ENCODE measurements around the gene EPHB2. TPM values are rescaled to one million over a fixed set of nuclear protein-coding genes. Genes with fewer than 3 reads are reported as not detected.
"Not testable (repeated sequence)": the region's sequence is repeated elsewhere in the genome, so short reads cannot be mapped to it uniquely, and the experiment has no call there.

EPHB2 gene
- total and polyA plus RNA-seq, 12 donors, result 0.15 to 5.0 (median 0.85) TPM

GRCh38 chr1:22831729-22832413 is 121.2 kb downstream of the EPHB2 start:
- ATAC-seq (peak in 1 of 8 donors; percentile 48), DNase-seq (no peak)
- H3K9me3 ChIP-seq, result no peaks in the 10 kb centered on the region
- no peak for TF ChIP-seq CTCF (IDR thresholded peaks at IDR 0.05)
- H3K36me3 ChIP-seq, result no peaks in the 10 kb centered on the region
- H3K4me1 ChIP-seq, result peaks cover 0 to 25% (median 15%) of the 10 kb centered on the region in 9 donors
- no peak overlapping the region for H3K27ac ChIP-seq
- H3K27me3 ChIP-seq, result no peaks in the 10 kb centered on the region
- intact Hi-C loops (cut with DNase I), result no loop called here
- WGBS, 2 donors, result 80 to 88% methylated on average over 6 of the region's 6 CpGs
- no peak overlapping the region for H3K4me3 ChIP-seq

- DNase-seq, result no peak
- Histone ChIP-seq H3K4me3 (no peak overlapping the region), H3K4me1 (peaks cover 0 to 19% (median 9%) of the 10 kb centered on the region in 9 donors), H3K27ac (peak overlapping the region in 1 of 10 donors; percentile 24), H3K9me3 (no peaks in the 10 kb centered on the region), H3K36me3 (no peaks in the 10 kb centered on the region), H3K27me3 (no peaks in the 10 kb centered on the region)
- ATAC-seq, result no peak
- no peak for TF ChIP-seq CTCF (IDR thresholded peaks at IDR 0.05)
- intact Hi-C loops (cut with DNase I), result no loop called here
- 92 to 97% methylated on average over 3 of the region's 3 CpGs for WGBS, 2 donors
Measured at GRCh38 chr1:22832414-22832786, 121.8 kb downstream of the EPHB2 start.

GRCh38 chr1:22833699-22834098 is 123.1 kb downstream of the EPHB2 start:
- ATAC-seq (no peak), DNase-seq (no peak)
- no peaks in the 10 kb centered on the region for H3K27me3 ChIP-seq
- no peak for TF ChIP-seq CTCF (IDR thresholded peaks at IDR 0.05)
- H3K36me3 ChIP-seq, result no peaks in the 10 kb centered on the region
- intact Hi-C loops (cut with DNase I), result no loop called here
- H3K4me1 ChIP-seq, result peaks cover 0 to 14% (median under 1%) of the 10 kb centered on the region in 9 donors
- 85 to 90% methylated on average over 1 of the region's 1 CpG for WGBS, 2 donors
- H3K27ac ChIP-seq, result no peak overlapping the region
- H3K4me3 ChIP-seq, result no peak overlapping the region
- no peaks in the 10 kb centered on the region for H3K9me3 ChIP-seq

GRCh38 chr1:22834420-22834819 is 123.8 kb downstream of the EPHB2 start:
- H3K4me1 ChIP-seq, result peaks cover 0 to 14% (median 0%) of the 10 kb centered on the region in 9 donors
- intact Hi-C loops (cut with DNase I); DNase-seq; H3K9me3 ChIP-seq; H3K4me3 ChIP-seq; H3K36me3 ChIP-seq; ATAC-seq; H3K27me3 ChIP-seq; H3K27ac ChIP-seq: not testable (repeated sequence)
- 60 to 77% methylated on average over 2 of the region's 2 CpGs for WGBS, 2 donors

GRCh38 chr1:22835636-22836319 is 125.1 kb downstream of the EPHB2 start:
- no peaks in the 10 kb centered on the region for H3K36me3 ChIP-seq
- peaks cover 0 to 14% (median 0%) of the 10 kb centered on the region in 9 donors for H3K4me1 ChIP-seq
- WGBS, 2 donors, result 80 to 85% methylated on average over 24 of the region's 24 CpGs
- intact Hi-C loops (cut with DNase I), result no loop called here
- no peaks in the 10 kb centered on the region for H3K27me3 ChIP-seq
- no peak overlapping the region for H3K4me3 ChIP-seq
- DNase-seq (no peak), ATAC-seq (no peak)
- no peak overlapping the region for H3K27ac ChIP-seq
- TF ChIP-seq CTCF (IDR thresholded peaks at IDR 0.05), result no peak
- H3K9me3 ChIP-seq, result no peaks in the 10 kb centered on the region
